PC-9 (cell line): ENCODE measurements around the gene SCAPER.

Source experiments
- CTCF ChIP-seq: fragments of 200-600 bp; sonication (generic); conservative IDR thresholded peaks from 2 replicates; pipeline ENCODE4 v1.6.1; 2017; ENCODE audit warnings: mixed run types, antibody characterized with exemption, mild to moderate bottlenecking, moderate library complexity
- EZH2 ChIP-seq: fragments of 200-600 bp; sonication (generic); IDR thresholded peaks from 2 replicates; pipeline ENCODE4 v1.8.0; 2017; ENCODE audit warnings: antibody characterized with exemption, low read depth

- no peak for TF ChIP-seq EZH2
- TF ChIP-seq CTCF = no peak
These were observed 67.7 kb downstream of the SCAPER start for GRCh38 chr15:76837474-76837873.
